Activated CD4-positive, alpha-beta memory T cell treated with anti-CD3 and anti-CD28 coated beads, Interleukin-2, amount 10 ng/mL, durations not matched to agents 7 days and 5 days (primary cell): ENCODE data around the gene ZNF525. TPM values are rescaled to one million over a fixed set of nuclear protein-coding genes. Genes with fewer than 3 reads are reported as not detected.
"Not testable (repeated sequence)": the region's sequence is repeated elsewhere in the genome, so short reads cannot be mapped to it uniquely, and the experiment has no call there.

Experiments
- CTCF ChIA-PET: fragments of 350-600 bp; sonication (Branson Sonifier 250); formaldehyde crosslinking; loops from one replicate; lab custom pipeline; 2021; ENCODE audit warnings: antibody characterized with exemption, inconsistent platforms; lab: Charles Lee
- POLR2A ChIA-PET: fragments of 350-600 bp; sonication (Branson Sonifier 250); formaldehyde crosslinking; loops from one replicate; lab custom pipeline; 2021; ENCODE audit warnings: antibody characterized with exemption; lab: Charles Lee
- DNase-seq: peaks from one replicate; pipeline ENCODE4 v3.0.0-alpha.2; 2020
- H3K27ac Mint-ChIP-seq: one replicate; pipeline ENCODE4 v1.8.0; 2021; ENCODE audit warnings: mild to moderate bottlenecking, mixed read lengths
- H3K27me3 Mint-ChIP-seq: one replicate; pipeline ENCODE4 v1.8.0; 2021; ENCODE audit warnings: mixed read lengths
- H3K36me3 Mint-ChIP-seq: one replicate; pipeline ENCODE4 v1.8.0; 2021; ENCODE audit warnings: low read depth, mixed read lengths
- H3K4me1 Mint-ChIP-seq: one replicate; pipeline ENCODE4 v1.8.0; 2021; ENCODE audit warnings: mixed read lengths
- H3K4me3 Mint-ChIP-seq: one replicate; pipeline ENCODE4 v1.8.0; 2021; ENCODE audit warnings: mild to moderate bottlenecking, mixed read lengths
- H3K9me3 Mint-ChIP-seq: one replicate; pipeline ENCODE4 v1.8.0; 2021; ENCODE audit warnings: mixed read lengths
- total RNA-seq, 2 experiments: library from RNA; stranded (reverse); gene quantifications; one replicate each; pipeline ENCODE4 v1.2.3, GENCODE V29; 2021

Gene ZNF525
- total RNA-seq, 2 experiments from 2014 or later = 15.9 to 16.1 TPM

DNA sequence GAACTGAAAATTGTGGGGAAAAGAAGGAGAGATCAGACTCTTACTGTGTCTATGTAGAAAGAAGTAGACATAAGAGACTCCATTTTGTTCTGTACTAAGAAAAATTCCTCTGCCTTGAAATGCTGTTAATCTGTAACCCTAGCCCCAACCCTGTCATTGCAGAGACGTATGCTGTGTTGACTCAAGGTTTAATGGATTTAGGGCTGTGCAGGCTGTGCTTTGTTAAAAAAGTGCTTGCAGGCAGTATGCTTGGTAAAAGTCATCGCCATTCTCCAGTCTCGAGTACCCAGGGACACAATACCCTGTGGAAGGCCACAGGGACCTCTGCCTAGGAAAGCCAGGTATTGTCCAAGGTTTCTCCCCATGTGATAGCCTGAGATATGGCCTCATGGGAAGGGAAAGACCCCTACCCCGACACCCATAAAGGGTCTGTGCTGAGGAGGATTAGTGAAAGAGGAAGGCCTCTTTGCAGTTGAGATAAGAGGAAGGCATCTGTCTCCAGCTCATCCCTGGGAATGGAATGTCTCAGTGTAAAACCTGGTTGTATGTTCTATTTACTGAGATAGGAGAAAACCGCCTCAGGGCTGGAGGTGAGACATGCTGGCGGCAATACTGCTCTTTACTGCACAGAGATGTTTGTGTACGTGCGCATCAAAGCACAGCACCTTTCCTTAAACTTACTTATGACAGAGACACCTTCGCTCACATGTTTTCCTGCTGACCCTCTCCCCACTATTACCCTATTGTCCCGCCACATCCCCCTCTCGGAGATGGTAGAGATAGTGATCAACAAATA, 55.2 kb downstream of the ZNF525 start:
- H3K4me3 Mint-ChIP-seq, DNase-seq, H3K4me1 Mint-ChIP-seq, H3K36me3 Mint-ChIP-seq, POLR2A ChIA-PET, H3K27ac Mint-ChIP-seq, CTCF ChIA-PET, H3K27me3 Mint-ChIP-seq: not testable (repeated sequence)
- peaks cover 32% of the 10 kb centered on the region for H3K9me3 Mint-ChIP-seq

DNA sequence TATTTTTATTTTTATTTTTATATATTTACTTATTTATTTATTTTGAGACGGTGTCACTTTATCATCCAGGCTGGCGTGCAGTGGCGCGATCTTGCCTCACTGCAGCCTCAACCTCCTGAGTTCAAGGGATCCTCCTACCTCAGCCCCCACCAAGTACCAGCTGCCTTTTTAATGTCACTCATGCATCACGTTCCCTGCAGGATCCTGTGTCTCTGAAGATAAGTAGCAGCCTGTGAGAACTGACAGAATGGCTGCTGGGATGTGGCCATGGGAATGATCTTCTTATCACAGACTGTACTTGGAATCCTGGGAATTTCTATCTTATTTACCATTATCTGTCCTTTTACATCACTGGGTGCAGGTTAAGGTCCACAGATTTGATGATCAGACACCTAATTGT, 57.0 kb downstream of the ZNF525 start:
- ChIA-PET CTCF (no interaction called here), POLR2A (no interaction called here)
- Mint-ChIP-seq H3K4me1 (no peaks in the 10 kb centered on the region), H3K36me3 (no peaks in the 10 kb centered on the region), H3K27ac (no peak overlapping the region), H3K9me3 (peaks cover 21% of the 10 kb centered on the region), H3K4me3 (no peak overlapping the region), H3K27me3 (no peaks in the 10 kb centered on the region)
- no peak for DNase-seq

DNA sequence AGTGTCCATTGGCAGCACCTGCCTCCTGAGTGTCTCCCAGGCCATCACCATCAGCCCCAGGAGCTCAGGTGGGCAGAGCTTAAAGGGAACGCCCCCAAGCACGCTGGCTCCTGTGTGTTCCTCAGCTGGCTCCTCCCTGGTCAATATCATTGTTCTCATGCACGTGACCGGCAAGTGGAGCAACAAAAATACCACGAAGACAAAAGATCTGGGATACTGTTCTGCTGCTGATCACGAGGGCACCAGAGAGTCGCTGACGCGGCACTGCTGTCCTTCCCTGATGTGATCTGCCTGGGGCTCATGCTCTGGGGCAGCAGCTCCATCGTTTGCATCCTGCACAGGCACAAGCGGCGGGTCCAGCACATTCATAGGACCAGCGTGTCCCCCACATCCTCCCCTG, 57.6 kb downstream of the ZNF525 start:
- peaks cover 18% of the 10 kb centered on the region for H3K9me3 Mint-ChIP-seq
- DNase-seq, H3K27me3 Mint-ChIP-seq, POLR2A ChIA-PET, H3K4me1 Mint-ChIP-seq, H3K36me3 Mint-ChIP-seq, H3K27ac Mint-ChIP-seq, CTCF ChIA-PET, H3K4me3 Mint-ChIP-seq: not testable (repeated sequence)

DNA sequence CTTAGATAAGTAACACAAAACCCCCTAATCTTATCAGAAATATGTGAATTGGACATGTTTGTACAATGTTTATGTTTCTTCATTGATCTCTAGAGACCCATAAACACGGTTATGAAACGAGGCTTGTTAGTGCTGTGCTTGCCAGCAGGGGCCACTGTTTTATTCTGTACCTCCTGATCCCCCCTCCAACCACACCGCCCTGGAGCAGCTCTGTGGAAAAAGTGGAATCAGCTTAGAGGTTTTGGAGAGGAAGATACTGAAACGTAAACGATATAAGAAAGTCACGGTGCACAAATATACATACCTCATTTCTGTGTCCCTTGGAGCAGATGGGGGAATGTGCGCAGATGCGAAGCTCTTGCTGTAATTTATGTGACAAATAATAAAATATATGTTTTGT, 58.2 kb downstream of the ZNF525 start:
- CTCF ChIA-PET = interaction anchor here (1.9 kb wide), 1 partner anchor 323 kb away, joined by 10 read pairs; no protein-coding TSS in a partner anchor
- H3K4me3 Mint-ChIP-seq, POLR2A ChIA-PET, H3K4me1 Mint-ChIP-seq, H3K27me3 Mint-ChIP-seq, DNase-seq, H3K36me3 Mint-ChIP-seq, H3K27ac Mint-ChIP-seq: not testable (repeated sequence)
- peaks cover 17% of the 10 kb centered on the region for H3K9me3 Mint-ChIP-seq

DNA sequence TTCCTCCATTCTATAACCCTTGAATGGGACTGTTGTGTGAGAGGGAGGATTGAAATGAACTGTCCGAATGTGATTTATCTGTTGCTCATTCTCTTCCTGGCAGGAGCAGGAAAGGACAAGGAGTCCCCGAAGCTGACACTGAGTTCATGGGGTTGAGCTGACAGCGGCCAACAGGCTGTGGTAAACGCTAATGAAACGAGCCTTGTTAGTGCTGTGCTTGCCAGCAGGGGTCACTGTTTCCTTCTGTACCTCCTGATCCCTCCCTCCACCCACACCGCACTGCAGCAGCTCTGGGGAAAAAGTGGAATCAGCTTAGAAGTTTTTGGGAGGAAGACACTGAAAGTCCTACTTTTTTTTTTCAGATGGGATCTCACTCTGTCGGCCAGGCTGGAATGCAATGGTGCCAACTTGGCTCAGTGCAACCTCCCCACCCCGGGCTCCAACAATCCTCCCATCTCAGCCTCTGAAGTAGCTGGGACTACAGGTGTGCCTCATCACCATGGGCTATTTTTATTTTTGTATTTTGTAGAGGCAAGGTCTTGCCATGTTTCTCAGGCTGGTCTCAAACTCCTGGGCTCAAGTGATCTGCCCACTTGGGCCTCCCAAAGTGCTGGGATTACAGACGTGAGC, 59.6 kb downstream of the ZNF525 start:
- Mint-ChIP-seq H3K9me3 (peaks cover 13% of the 10 kb centered on the region), H3K36me3 (peaks cover 7% of the 10 kb centered on the region), H3K4me1 (no peaks in the 10 kb centered on the region), H3K4me3 (no peak overlapping the region), H3K27ac (no peak overlapping the region), H3K27me3 (no peaks in the 10 kb centered on the region)
- ChIA-PET POLR2A (no interaction called here), CTCF (interaction anchor here (0.5 to 1.9 kb wide), 7 partner anchors 96 to 1146 kb away, joined by 3 to 10 read pairs (median 4); no protein-coding TSS in a partner anchor)
- DNase-seq = peak; percentile 64

DNA sequence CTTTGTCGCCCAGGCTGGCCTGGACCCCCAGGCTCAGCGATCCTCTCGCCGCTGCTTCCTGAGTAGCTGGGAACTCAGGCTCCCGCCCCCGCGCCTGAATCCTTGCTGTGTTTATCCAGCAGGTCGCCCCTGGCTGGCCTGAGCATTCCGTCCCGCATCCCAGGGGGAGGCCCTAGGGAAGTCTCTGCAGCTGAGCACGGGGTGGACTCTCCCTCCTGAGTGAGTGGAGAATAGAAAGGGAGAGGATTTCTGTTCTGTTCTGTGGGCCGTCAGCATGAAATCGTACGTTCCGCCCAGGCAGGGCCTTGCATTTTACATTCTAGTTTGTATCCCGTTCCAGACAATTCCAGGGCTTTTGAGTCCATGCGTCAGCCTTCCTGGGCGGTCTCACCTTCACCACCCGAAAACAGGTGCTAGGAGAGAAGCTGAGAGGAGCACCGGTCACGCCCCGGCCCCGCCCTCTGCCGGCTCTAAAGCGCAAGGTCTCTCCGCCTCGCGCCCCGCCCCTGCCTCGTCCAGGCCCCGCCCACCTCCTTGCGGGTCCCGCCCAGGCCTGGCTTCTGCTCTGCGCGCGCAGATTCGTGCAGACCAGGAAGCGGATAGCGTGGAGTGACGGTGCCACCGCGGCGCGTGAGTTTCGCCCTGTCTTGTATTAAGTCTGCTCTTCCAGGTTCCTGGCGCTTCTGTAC, 66.0 kb downstream of the ZNF525 start, which contains the start of gene ZNF761:
ZNF761 (plus strand) TSS at position 586 of the 689 bp plus-strand sequence. CDS start 15,285 bp downstream, outside the sequence.
- H3K4me3 Mint-ChIP-seq = peak within 1 kb of the TSS; percentile 93
- POLR2A ChIA-PET = interaction anchor here (1.3 to 1.5 kb wide), 2 partner anchors 43 to 89 kb away, joined by 4 to 7 read pairs; no protein-coding TSS in a partner anchor
- CTCF ChIA-PET = no interaction called here
- peaks cover 23% of the 10 kb centered on the region for H3K4me1 Mint-ChIP-seq
- peaks cover 21% of the 10 kb centered on the region for H3K9me3 Mint-ChIP-seq
- peaks cover 52% of the 10 kb centered on the region for H3K36me3 Mint-ChIP-seq
- DNase-seq = peak; percentile 98
- peak within 1 kb of the TSS; percentile 81 for H3K27ac Mint-ChIP-seq
- no peaks in the 10 kb centered on the region for H3K27me3 Mint-ChIP-seq

DNA sequence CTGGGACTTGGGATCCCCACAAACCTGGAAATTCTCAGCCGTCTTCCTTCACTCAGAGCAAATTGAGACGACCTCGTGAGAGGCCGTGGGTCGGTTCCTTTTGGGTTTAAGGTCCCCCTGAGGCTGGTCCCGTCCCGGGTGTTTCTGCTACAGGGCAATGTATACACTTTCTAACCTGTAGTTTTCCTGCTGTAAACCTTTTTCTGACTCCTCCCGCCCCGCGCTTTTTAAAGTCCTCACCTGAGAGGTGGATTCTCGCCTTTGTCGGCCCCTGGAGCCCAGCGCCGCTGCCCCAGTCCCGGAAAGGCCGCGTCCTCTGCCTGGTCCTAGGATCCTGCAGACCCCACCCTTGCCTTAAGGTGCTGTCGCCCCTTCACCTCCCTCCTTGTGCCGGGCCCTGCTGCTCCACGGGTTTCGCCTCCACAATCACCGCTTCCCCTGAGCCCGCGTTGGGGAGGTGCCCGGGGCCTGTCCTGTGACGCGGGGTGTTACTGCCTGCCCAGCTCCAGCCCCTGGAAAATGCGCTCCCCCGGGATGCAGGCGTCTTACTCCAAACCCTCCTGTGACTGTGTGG, 66.7 kb downstream of the ZNF525 start:
- DNase-seq = peak; percentile 26
- no peaks in the 10 kb centered on the region for H3K27me3 Mint-ChIP-seq
- H3K4me3 Mint-ChIP-seq = peak overlapping the region; percentile 93
- peaks cover 23% of the 10 kb centered on the region for H3K4me1 Mint-ChIP-seq
- H3K9me3 Mint-ChIP-seq = peaks cover 23% of the 10 kb centered on the region
- H3K36me3 Mint-ChIP-seq = peaks cover 59% of the 10 kb centered on the region
- CTCF ChIA-PET = no interaction called here
- peak overlapping the region; percentile 81 for H3K27ac Mint-ChIP-seq
- POLR2A ChIA-PET = interaction anchor here (1.1 to 1.5 kb wide), 3 partner anchors 29 to 89 kb away, joined by 3 to 7 read pairs (median 4); no protein-coding TSS in a partner anchor

Other genes starting within 250 kb of the ZNF525 start
- gene ZNF415, start 232.8 kb upstream of the ZNF525 start, total RNA-seq = under 1 TPM; 0.13 to 0.33 TPM
- 1 to 10 TPM; 6.5 TPM for gene ZNF347, start 206.7 kb upstream of the ZNF525 start, total RNA-seq
- 1 to 10 TPM; 2.0 to 4.3 TPM for gene ZNF665, start 172.3 kb upstream of the ZNF525 start, total RNA-seq
- gene ZNF677, start 110.8 kb upstream of the ZNF525 start, total RNA-seq = 1 to 10 TPM; 4.7 to 6.1 TPM
- gene VN1R2, start 107.4 kb upstream of the ZNF525 start, total RNA-seq = not detected
- gene VN1R4, start 98.0 kb upstream of the ZNF525 start, total RNA-seq = not detected
- 1 to 10 TPM; 9.9 to 10.0 TPM for gene ZNF845, start 32.0 kb upstream of the ZNF525 start, total RNA-seq
- 10 to 100 TPM; 11.8 to 12.7 TPM for gene ZNF765, start 29.4 kb downstream of the ZNF525 start, total RNA-seq
- gene ZNF761, start 66.3 kb downstream of the ZNF525 start, total RNA-seq = 10 to 100 TPM; 11.9 to 12.9 TPM
- gene ZNF813, start 102.0 kb downstream of the ZNF525 start, total RNA-seq = 1 to 10 TPM; 3.8 to 3.9 TPM
- gene ZNF331, start 172.4 kb downstream of the ZNF525 start, total RNA-seq = 10 to 100 TPM; 18.0 to 19.9 TPM